Kidney (tissue), 14 donors: ENCODE results near the gene CDK10. TPM values are rescaled to one million over a fixed set of nuclear protein-coding genes. Genes with fewer than 3 reads are reported as not detected.

Experiments used
- DNase-seq, 5 donors: peaks; one replicate each; pipeline ENCODE4 v3.0.0-alpha.2; 2013 to 2020
- FAIRE-seq: peaks from 2 replicates; lab custom pipeline; 2012; peaks lifted over from hg19 to GRCh38; lab: Jason Lieb, UNC
- H3K27ac ChIP-seq, 2 donors: one replicate each; pipeline ENCODE4 v1.7.0; 2013; ENCODE audit warnings: low read depth in 2 of 2, low read length in 2 of 2, inconsistent platforms in 1 of 2
- H3K27me3 ChIP-seq: one replicate; pipeline ENCODE4 v1.7.1; 2013; ENCODE audit warnings: low read length, inconsistent platforms; ENCODE audit not compliant: control insufficient read depth, insufficient read depth
- H3K36me3 ChIP-seq, 3 donors: one replicate each; pipeline versions ENCODE4 v1.7.0 to v1.7.1; 2013; ENCODE audit warnings: low read length in 3 of 3, control low read depth in 1 of 3, inconsistent platforms in 1 of 3; ENCODE audit not compliant: insufficient read depth in 3 of 3, control insufficient read depth in 2 of 3
- H3K4me1 ChIP-seq, 3 donors: one replicate each; pipeline versions ENCODE4 v1.7.0 to v1.7.1; 2013; ENCODE audit warnings: low read length in 3 of 3, inconsistent platforms in 1 of 3, low read depth in 1 of 3; ENCODE audit not compliant: control insufficient read depth in 2 of 3, insufficient read depth in 2 of 3
- H3K4me3 ChIP-seq, 3 donors: one replicate each; pipeline versions ENCODE4 v1.7.0 to v1.8.1; 2013; ENCODE audit warnings: low read length in 3 of 3, control low read depth in 1 of 3, inconsistent platforms in 1 of 3
- H3K9ac ChIP-seq, 3 donors: one replicate each; pipeline versions ENCODE4 v1.7.0 to v1.7.1; 2013; ENCODE audit warnings: low read length in 3 of 3, control low read depth in 1 of 3, inconsistent platforms in 1 of 3
- H3K9me3 ChIP-seq, 3 donors: one replicate each; pipeline versions ENCODE4 v1.7.0 to v1.7.1; 2013; ENCODE audit warnings: low read length in 3 of 3, control low read depth in 1 of 3, inconsistent platforms in 1 of 3; ENCODE audit not compliant: control insufficient read depth in 2 of 3, insufficient read depth in 1 of 3
- intact Hi-C: fragments of 100-400 bp; cut with DNase I; formaldehyde crosslinking; loops from one replicate; pipeline ENCODE4 v1.11.1; 2022
- polyA plus RNA-seq: library from polyadenylated mRNA; stranded (reverse); fragments of 350-450 nt; fragmentation: Illumina TruSeq; extraction: RNeasy Lipid Tissue Mini Kit (QIAGEN cat#74804); gene quantifications from one replicate; pipeline ENCODE4 v1.2.3, GENCODE V29; 2014; ENCODE audit warnings: low read depth, low replicate concordance; ENCODE audit not compliant: insufficient read depth
- total RNA-seq: library from RNA; stranded (reverse); fragmentation: NEBNext Ultra II Directional; extraction: Animal tissue kit (Norgen Biotek cat#: 25700); gene quantifications from one replicate; pipeline ENCODE4 v1.2.1, GENCODE V29; 2021
- TF ChIP-seq, protein P1 (sequence below): IDR thresholded peaks from 3 replicates; pipeline ENCODE4 v1.5.1; 2012; ENCODE audit warnings: mild to moderate bottlenecking, moderate library complexity, borderline replicate concordance; ENCODE audit not compliant: insufficient read depth; ENCODE audit errors: extremely low read depth
- donor health status: control.
- donor health status: control.
- donor health status: control.
- donor health status: control.
- donor health status: control.
- donor health status: DM: yes; HTN: yes; CAD: no.
- donor health status: Normal renal cell carcinoma (clear cell type).

Gene CDK10
- total and polyA plus RNA-seq, 2 donors from 2014 or later, result 82.6 to 118 TPM

DNA sequence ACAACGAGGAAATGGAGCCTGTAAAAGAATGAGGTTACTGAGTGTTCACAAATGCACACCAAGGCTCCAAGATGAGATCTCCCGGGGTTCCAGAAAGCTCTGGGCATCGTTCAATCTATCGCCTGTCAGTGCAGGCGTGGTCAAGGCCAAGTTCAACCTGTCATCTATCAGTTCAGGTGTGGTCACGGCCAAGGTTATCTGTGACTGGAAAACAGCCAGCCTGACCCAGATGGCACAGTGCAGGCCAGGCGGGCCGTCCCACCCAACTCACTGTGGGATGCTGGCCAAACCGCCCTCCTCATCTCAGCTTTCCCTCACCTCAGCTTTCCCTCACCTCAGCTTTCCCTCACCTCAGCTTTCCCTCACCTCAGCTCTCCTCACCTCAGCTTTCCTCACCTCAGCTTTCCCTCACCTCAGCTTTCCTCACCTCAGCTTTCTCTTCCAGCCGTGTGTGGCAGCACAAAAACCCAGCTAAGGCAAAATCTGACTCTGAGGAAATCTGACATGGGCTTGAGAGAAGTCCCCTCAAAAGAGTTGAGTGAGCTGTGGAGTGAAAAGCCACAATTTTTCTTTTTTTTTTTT lies 31.3 kb upstream of the CDK10 start:
- TF ChIP-seq, protein P1, sequence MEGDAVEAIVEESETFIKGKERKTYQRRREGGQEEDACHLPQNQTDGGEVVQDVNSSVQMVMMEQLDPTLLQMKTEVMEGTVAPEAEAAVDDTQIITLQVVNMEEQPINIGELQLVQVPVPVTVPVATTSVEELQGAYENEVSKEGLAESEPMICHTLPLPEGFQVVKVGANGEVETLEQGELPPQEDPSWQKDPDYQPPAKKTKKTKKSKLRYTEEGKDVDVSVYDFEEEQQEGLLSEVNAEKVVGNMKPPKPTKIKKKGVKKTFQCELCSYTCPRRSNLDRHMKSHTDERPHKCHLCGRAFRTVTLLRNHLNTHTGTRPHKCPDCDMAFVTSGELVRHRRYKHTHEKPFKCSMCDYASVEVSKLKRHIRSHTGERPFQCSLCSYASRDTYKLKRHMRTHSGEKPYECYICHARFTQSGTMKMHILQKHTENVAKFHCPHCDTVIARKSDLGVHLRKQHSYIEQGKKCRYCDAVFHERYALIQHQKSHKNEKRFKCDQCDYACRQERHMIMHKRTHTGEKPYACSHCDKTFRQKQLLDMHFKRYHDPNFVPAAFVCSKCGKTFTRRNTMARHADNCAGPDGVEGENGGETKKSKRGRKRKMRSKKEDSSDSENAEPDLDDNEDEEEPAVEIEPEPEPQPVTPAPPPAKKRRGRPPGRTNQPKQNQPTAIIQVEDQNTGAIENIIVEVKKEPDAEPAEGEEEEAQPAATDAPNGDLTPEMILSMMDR, result no peak
- Histone ChIP-seq H3K4me3 (no peak overlapping the region), H3K9ac (no peak overlapping the region), H3K36me3 (peaks cover 0 to 3% (median 3%) of the 10 kb centered on the region in 3 donors), H3K27me3 (no peaks in the 10 kb centered on the region), H3K27ac (no peak overlapping the region), H3K4me1 (peaks cover 0 to 13% (median 5%) of the 10 kb centered on the region in 3 donors), H3K9me3 (no peaks in the 10 kb centered on the region)
- intact Hi-C loops, result no loop called here
- FAIRE-seq (no peak), DNase-seq (no peak)

DNA sequence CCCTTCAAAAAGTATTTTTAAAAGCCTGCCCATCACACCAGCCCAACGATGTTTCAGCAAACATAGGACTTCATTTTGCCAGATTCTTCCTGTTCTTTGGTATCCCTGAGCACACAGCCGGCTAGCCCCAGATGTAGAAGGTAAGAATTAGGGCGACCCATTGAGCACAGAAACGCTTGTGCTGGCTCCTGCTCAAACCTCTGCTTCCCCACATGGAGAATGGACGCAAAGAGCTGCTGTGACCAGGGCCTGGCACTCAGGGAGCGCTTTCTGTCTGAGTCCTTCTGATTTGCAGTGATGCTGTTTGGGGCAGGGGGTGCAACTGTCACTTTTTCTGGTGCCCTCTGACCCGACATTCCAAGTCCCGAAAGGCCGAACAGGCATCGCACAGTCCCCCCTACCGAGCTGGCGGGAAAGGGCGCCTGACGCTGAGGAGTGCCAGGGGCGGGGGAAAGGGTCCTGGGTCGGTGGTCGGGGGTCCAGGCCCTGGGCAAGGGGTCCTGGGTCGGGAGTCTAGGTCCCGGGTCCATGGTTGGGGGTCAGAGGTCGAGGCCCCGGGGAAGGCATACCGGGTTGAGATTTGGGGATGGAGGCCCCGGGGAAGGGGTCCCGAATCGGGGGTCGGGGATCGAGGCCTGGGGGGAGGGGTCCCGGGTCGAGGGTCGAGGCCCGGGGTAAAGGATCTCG lies 29.9 kb upstream of the CDK10 start:
- Histone ChIP-seq H3K9ac (peak overlapping the region in 1 of 3 donors; percentile 81), H3K9me3 (no peaks in the 10 kb centered on the region), H3K4me1 (peaks cover 0 to 13% (median 5%) of the 10 kb centered on the region in 3 donors), H3K27ac (no peak overlapping the region), H3K27me3 (no peaks in the 10 kb centered on the region), H3K4me3 (peak overlapping the region in 2 of 3 donors; percentile 42 to 89), H3K36me3 (peaks cover under 1 to 2% (median 2%) of the 10 kb centered on the region in 3 donors)
- DNase-seq, result peak in 1 of 5 donors; percentile 83
- TF ChIP-seq, protein P1, result no peak
- intact Hi-C loops, result no loop called here
- no peak for FAIRE-seq

DNA sequence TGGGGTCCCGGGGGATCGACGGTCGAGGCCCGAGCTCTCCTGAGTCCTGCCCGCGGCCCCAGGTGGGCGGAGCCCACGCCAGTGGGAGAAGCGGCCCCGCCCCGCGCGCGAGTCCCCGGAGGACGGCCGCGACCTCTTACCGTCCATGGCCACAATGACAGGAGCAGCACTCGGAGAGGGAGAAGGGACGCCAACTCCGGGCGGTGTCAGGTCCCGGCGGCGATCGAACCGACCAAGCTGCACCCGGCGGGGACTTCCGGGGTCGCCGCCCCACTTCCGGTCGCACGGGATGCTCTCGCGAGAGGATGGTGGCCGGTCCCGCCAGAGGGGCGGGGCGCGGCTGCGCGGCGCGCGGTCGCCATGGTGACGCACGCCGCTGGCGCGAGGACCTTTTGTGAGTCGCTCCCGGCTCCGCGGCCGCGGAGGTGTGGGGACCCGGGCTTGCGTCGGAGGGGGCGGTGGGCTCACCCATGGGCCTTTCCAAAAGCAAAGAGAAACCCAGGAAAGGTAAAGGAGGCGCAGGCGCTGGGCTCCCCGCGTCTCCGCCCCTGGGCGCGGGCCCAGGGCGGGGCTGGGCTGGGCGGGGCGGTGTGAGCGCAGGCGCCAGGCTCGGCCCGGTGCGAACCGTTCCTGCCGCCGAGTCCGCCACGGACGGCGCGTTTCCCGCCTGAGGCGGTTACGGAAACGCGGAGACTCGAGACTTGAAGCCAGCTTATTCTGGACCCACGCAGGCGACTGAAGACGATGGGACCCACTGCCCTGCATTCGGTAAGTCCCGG lies 28.9 kb upstream of the CDK10 start, which contains the start of the genes CHMP1A and SPATA33:
Gene CHMP1A, minus strand, starts transcription at position 267 of the 779 bp plus-strand sequence. Its CDS starts 120 bp downstream, at position 147.
Gene SPATA33, plus strand, starts transcription at position 395 of the 779 bp plus-strand sequence. Its CDS starts 76 bp downstream, at position 471.
- Histone ChIP-seq H3K27ac (peak within 1 kb of the TSS; percentile 51 to 69), H3K27me3 (no peaks in the 10 kb centered on the region), H3K4me3 (peak within 1 kb of the TSS; percentile 89 to 92 (median 91)), H3K9me3 (no peaks in the 10 kb centered on the region), H3K4me1 (peaks cover 0 to 13% (median 5%) of the 10 kb centered on the region in 3 donors), H3K36me3 (peaks cover 0 to 2% (median 2%) of the 10 kb centered on the region in 3 donors), H3K9ac (peak within 1 kb of the TSS; percentile 83 to 90 (median 87))
- intact Hi-C loops, result no loop called here
- FAIRE-seq (no peak), DNase-seq (peak; percentile 90 to 96 (median 95))
- TF ChIP-seq, protein P1, result no peak
